Prostate gland (tissue), 2 donors: ENCODE data around the gene ETV6. TPM values are rescaled to one million over a fixed set of nuclear protein-coding genes. Genes with fewer than 3 reads are reported as not detected.
A peak's percentile ranks its signal among the peaks of the same experiment; 100 is the strongest.

Source experiments
- DNase-seq: peaks from one replicate; pipeline ENCODE4 v3.0.0-alpha.2; 2019; ENCODE audit warnings: low spot score
- H3K27ac ChIP-seq, 2 donors: fragments of 200-600 bp; sonication (generic); 2 replicates each; pipeline ENCODE4 v1.5.1; 2017 to 2019
- H3K27me3 ChIP-seq: fragments of 200-600 bp; sonication (generic); replicated peaks from 2 replicates; pipeline ENCODE4 v1.5.1; 2019; ENCODE audit not compliant: insufficient read depth
- H3K36me3 ChIP-seq, 2 donors: fragments of 200-600 bp; sonication (generic); 1 replicate in 1 of 2; 2 replicates in 1 of 2; pipeline versions ENCODE4 v1.5.1 to v1.8.1; 2017 to 2019
- H3K4me1 ChIP-seq: fragments of 200-600 bp; sonication (generic); replicated peaks from 2 replicates; pipeline ENCODE4 v1.5.1; 2019
- H3K4me3 ChIP-seq, 2 donors: fragments of 200-600 bp; sonication (generic); 2 replicates each; pipeline ENCODE4 v1.5.1; 2017 to 2019
- H3K9me3 ChIP-seq: fragments of 200-600 bp; sonication (generic); 2 replicates; pipeline ENCODE4 v1.5.1; 2017
- CTCF ChIP-seq, 4 experiments: fragments of 200-600 bp in 2 of 4; fragments of 450-650 bp in 2 of 4; sonication (generic) in 2 of 4; IDR thresholded peaks; 1 replicate in 3 of 4; 2 replicates in 1 of 4; pipeline ENCODE4 v1.5.1; 2016 to 2019; ENCODE audit warnings: antibody characterized with exemption in 4 of 4, mild to moderate bottlenecking in 2 of 4, moderate library complexity in 2 of 4
- POLR2A ChIP-seq: fragments of 450-650 bp; IDR thresholded peaks from one replicate; pipeline ENCODE4 v1.6.1; 2016; ENCODE audit warnings: antibody characterized with exemption, mild to moderate bottlenecking
- POLR2AphosphoS5 ChIP-seq: sonication (generic); formaldehyde crosslinking; IDR thresholded peaks from one replicate; pipeline ENCODE4 v1.6.1; 2017; ENCODE audit warnings: antibody characterized with exemption
- WGBS: methylation state at CpG from one replicate; pipeline ENCODE4 v1.1.5; 2018; 5-methylcytosine and 5-hydroxymethylcytosine counted together
- intact Hi-C: fragments of 100-400 bp; cut with DNase I; formaldehyde crosslinking; loops from one replicate; pipeline ENCODE4 v1.14.2; 2022
- total RNA-seq, 2 donors: library from RNA; depleted of rRNA; stranded (reverse); fragments of >200 nt; gene quantifications; one replicate each; pipeline ENCODE4 v1.1.0, GENCODE V29; 2016

Gene ETV6
- total RNA-seq, 2 donors from 2014 or later = 26.7 to 33.6 TPM

DNA sequence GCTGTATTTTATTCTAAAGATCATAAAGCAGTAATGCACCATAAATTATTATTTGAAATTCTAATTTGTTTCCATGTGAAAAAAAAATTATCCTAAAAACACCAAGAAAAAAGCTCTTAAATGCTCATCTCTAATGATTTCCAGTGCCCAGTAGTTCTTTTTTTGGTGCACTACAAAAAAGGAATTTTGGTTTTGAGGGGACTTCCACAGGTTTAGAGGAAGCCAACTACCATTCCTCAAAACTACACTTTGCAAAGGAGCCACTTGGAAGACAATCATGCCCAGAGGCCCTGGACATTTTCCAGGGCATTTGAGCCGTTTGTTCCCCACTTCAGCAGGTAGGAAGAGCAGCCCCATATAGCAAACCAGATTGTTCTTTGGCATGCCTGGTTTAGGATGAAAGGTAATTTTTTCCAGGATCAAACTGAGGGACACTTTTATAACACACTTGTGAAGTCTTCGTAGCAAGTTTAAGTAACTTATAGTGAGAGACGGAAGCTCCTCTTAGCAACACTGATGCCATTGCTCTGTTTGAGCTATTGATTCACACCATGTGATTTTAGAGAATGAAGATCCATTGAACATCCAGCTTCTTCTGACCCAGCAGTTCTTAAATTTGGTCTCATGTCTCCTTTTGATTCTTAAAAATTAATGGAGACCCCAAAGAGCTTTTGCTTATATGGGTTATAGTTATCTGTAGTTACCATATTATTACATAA is 187.9 kb downstream of the ETV6 start:
- peak; percentile 32 for DNase-seq
- peaks cover 3% of the 10 kb centered on the region for H3K4me1 ChIP-seq
- no peaks in the 10 kb centered on the region for H3K27me3 ChIP-seq
- H3K9me3 ChIP-seq = no peaks in the 10 kb centered on the region
- WGBS = 41% methylated on average over 3 of the region's 3 CpGs
- H3K36me3 ChIP-seq = no peaks in the 10 kb centered on the region
- intact Hi-C loops = no loop called here
- H3K27ac ChIP-seq = no peak overlapping the region
- no peak for TF ChIP-seq POLR2AphosphoS5
- TF ChIP-seq POLR2A = no peak
- no peak for TF ChIP-seq CTCF (IDR thresholded peaks at IDR 0.05)
- H3K4me3 ChIP-seq = no peak overlapping the region

DNA sequence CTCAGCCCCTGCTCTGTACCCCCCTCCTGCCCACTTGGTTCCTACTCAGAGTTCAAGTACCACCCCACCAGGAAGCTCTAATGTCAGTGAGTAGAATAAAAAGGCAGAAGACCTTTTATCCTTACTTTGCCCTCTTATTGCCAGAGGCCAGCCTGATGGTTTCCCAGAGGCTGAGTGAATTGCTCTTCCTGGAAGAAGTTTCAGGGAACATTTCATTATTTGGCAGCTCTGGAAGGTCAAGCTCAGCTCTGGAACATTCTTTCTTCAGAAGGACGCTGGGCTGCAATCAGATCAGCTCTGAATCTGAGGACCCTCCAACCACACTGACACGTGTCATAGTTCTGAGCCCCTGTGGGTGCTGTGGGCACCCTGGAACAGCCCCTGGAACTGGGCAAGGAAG is 188.9 kb downstream of the ETV6 start:
- no peaks in the 10 kb centered on the region for H3K36me3 ChIP-seq
- H3K9me3 ChIP-seq = no peaks in the 10 kb centered on the region
- H3K4me3 ChIP-seq = no peak overlapping the region
- 54% methylated on average over 2 of the region's 2 CpGs for WGBS
- peaks cover 3% of the 10 kb centered on the region for H3K4me1 ChIP-seq
- no peak for TF ChIP-seq POLR2A
- TF ChIP-seq POLR2AphosphoS5 = no peak
- no peak for TF ChIP-seq CTCF (IDR thresholded peaks at IDR 0.05)
- no peaks in the 10 kb centered on the region for H3K27me3 ChIP-seq
- H3K27ac ChIP-seq = no peak overlapping the region
- no peak for DNase-seq
- intact Hi-C loops = no loop called here

DNA sequence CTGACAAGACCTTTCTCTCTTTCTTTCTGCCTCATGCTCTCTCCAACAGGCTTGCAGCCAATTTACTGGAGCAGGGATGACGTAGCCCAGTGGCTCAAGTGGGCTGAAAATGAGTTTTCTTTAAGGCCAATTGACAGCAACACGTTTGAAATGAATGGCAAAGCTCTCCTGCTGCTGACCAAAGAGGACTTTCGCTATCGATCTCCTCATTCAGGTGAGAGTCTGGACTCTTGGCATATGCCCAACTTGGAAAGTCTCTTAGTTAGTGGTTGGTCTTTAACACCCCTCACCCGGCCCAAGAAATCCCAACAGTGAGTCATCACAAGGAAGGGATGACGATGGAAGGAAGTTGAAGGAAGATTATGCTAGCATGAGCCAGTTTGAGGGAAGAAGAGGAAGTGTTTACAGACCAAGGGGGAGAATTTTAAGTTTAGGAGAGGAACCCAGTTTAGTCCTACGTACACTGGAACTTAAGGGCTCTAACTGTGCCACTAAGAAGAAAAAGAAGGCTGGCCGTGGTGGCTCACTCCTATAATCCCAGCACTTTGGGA is 189.7 kb downstream of the ETV6 start:
- WGBS = 74% methylated on average over 8 of the region's 8 CpGs
- no peaks in the 10 kb centered on the region for H3K27me3 ChIP-seq
- no peak for DNase-seq
- peaks cover 3% of the 10 kb centered on the region for H3K4me1 ChIP-seq
- intact Hi-C loops = no loop called here
- no peaks in the 10 kb centered on the region for H3K9me3 ChIP-seq
- no peak overlapping the region for H3K4me3 ChIP-seq
- TF ChIP-seq CTCF (IDR thresholded peaks at IDR 0.05) = no peak
- TF ChIP-seq POLR2AphosphoS5 = no peak
- TF ChIP-seq POLR2A = no peak
- no peak overlapping the region for H3K27ac ChIP-seq
- no peaks in the 10 kb centered on the region for H3K36me3 ChIP-seq

GRCh38 chr12:11840366-11840765 is 190.9 kb downstream of the ETV6 start:
- Histone ChIP-seq H3K36me3 (no peaks in the 10 kb centered on the region), H3K27ac (no peak overlapping the region), H3K9me3 (no peaks in the 10 kb centered on the region), H3K27me3 (no peaks in the 10 kb centered on the region), H3K4me3 (no peak overlapping the region), H3K4me1 (peaks cover 3% of the 10 kb centered on the region)
- intact Hi-C loops = no loop called here
- peak; percentile 40 for DNase-seq
- TF ChIP-seq POLR2AphosphoS5 (peak; percentile 33), CTCF (IDR thresholded peaks at IDR 0.05) (no peak), POLR2A (no peak)
- WGBS = 18% methylated on average over 8 of the region's 8 CpGs

DNA sequence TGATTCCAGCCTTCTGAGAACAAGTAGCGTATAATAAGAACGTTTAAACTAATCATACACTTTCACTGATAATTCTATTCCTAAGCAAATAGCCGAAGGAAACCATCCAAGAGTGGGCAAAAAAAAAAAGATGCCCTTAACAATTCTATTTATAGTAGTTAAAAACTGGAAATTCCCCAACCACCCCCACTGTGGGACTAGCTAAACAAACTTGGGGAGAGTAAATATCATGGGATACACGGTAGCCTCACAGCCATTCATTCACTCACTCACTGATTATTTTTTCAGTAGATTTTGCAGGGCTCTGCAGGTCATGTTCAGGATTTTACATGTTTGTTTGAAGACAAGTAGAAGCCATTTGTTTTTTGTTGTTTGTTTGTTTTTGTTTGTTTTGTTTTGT is 197.0 kb downstream of the ETV6 start:
- intact Hi-C loops = no loop called here
- no peaks in the 10 kb centered on the region for H3K4me1 ChIP-seq
- no peaks in the 10 kb centered on the region for H3K9me3 ChIP-seq
- H3K27me3 ChIP-seq = no peaks in the 10 kb centered on the region
- 58% methylated on average over 4 of the region's 4 CpGs for WGBS
- no peak for TF ChIP-seq CTCF (IDR thresholded peaks at IDR 0.05)
- no peak for TF ChIP-seq POLR2AphosphoS5
- no peak for TF ChIP-seq POLR2A
- no peak overlapping the region for H3K4me3 ChIP-seq
- no peak overlapping the region for H3K27ac ChIP-seq
- no peaks in the 10 kb centered on the region for H3K36me3 ChIP-seq
- no peak for DNase-seq
